ENCODE data around the gene ZNF385B.

Gene ZNF385B

DNA sequence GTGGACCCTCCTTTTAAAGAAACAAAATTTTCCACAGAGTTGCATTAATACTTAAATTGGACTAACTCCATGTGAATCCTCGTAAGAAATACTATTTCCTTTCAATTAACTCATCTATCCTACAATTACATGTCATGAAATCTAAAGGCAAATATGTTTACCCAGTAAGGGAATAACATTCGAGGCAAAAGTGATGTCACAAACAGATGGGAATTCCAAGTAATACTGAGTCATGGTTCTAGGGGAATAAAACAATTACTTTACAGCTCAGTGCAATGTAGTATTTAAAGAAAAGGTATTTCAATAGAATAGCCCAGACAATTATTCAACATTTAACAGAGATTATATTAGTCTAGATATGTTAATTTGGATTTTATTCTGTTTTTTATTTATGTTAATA, 205.8 kb downstream of the ZNF385B start:
- H3K4me3 ChIP-seq (ENCODE audit: low read depth, low read length), result no peak overlapping the region
- TF ChIP-seq, protein P1, sequence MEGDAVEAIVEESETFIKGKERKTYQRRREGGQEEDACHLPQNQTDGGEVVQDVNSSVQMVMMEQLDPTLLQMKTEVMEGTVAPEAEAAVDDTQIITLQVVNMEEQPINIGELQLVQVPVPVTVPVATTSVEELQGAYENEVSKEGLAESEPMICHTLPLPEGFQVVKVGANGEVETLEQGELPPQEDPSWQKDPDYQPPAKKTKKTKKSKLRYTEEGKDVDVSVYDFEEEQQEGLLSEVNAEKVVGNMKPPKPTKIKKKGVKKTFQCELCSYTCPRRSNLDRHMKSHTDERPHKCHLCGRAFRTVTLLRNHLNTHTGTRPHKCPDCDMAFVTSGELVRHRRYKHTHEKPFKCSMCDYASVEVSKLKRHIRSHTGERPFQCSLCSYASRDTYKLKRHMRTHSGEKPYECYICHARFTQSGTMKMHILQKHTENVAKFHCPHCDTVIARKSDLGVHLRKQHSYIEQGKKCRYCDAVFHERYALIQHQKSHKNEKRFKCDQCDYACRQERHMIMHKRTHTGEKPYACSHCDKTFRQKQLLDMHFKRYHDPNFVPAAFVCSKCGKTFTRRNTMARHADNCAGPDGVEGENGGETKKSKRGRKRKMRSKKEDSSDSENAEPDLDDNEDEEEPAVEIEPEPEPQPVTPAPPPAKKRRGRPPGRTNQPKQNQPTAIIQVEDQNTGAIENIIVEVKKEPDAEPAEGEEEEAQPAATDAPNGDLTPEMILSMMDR (IDR thresholded peaks at IDR 0.05; ENCODE audit: low read depth, low read length), result no peak

DNA sequence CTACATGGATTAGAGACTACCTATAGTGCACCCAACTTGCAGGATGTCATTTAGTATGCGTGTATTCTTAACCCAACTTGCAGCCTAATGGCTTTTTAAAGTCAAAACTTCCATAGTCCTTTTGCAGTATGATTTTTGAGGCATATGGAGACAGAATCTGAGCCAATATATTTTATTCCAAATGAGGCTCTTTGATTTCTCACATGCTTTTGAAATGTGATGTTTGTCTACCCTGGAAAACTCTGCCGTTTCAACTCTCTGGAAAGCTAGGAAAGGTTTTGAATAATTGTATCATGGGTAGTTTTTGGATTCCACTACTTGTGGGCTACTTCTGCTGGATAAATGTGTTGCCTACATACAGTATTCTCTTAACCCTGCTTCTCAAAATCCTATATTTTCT, 206.6 kb downstream of the ZNF385B start:
- H3K4me3 ChIP-seq (ENCODE audit: low read depth, low read length), result no peak overlapping the region
- TF ChIP-seq, protein P1 (IDR thresholded peaks at IDR 0.05; ENCODE audit: low read depth, low read length), result no peak

DNA sequence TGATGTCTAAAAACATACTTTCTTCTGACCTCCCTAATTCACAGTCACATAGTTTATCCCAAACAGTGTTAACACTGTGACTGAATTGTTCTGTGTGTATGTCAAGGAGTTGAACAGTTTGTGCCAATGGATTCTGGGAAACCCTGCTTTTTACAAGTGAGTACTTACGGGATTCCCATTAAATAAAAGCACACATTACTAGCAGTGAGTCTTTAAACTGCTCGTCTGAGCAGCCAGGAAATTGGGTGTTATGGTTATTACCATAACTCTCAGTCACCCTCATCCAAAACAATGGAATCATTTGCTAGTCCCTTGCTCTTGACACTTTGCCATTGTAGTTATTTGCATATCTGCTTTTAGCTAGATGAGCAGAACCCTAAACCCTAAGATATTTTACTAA, 209.1 kb downstream of the ZNF385B start:
- H3K4me3 ChIP-seq (ENCODE audit: low read depth, low read length), result no peak overlapping the region
- TF ChIP-seq, protein P1 (IDR thresholded peaks at IDR 0.05; ENCODE audit: low read depth, low read length), result no peak

DNA sequence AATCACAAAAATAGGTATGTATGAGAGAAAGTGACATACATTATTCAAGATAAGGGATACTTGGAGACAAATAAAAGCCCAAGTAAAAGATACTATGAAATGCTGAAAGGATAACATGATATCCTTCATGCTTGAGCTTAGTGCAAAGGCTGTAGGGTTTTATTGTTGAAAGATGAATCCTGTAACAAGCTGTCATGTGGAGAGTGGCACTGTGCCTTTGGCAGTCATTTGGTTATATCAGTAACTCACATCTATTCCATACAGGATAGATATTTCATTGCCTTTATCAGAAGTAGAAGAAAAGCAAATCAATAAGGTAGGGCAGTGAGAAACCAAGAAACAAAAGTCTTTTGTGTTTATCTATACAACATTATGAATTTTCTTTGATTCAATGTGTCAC, 211.0 kb downstream of the ZNF385B start:
- TF ChIP-seq, protein P1 (IDR thresholded peaks at IDR 0.05; ENCODE audit: low read depth, low read length), result no peak

DNA sequence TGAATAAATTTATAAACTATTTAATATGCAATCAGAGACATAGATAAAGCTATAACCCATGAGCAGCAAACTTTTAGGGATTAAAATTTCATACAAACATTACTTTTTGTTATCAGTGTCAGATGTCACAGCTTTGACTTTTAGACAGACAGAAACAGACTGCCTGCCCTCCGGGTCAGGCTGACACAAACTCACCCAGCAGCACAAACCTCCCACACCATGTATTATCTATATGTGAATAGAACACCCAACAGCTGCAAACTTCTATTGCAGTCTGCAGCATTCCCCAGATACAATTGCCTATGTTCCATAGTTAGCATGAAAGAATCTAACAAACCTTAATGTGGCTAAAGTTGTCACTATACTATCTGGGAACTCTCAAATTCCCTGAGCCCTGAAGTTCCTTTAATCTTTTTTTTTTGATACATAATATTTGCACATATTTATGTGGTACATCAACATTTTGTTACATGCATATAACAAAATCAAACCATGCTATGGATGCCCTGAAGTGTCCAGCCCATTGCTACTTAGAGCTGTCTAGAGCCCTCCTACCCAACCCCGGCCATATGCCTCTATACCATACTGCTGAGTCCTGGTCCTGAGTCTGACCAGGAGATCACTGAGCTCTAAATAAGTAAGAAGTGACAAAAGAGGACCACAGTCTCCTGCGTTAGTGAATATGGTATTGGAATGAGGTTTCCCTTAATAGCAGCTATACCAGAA, 214.4 kb downstream of the ZNF385B start:
- H3K4me3 ChIP-seq (ENCODE audit: low read depth, low read length), result no peak overlapping the region
- TF ChIP-seq, protein P1 (IDR thresholded peaks at IDR 0.05; ENCODE audit: low read depth, low read length), result no peak

More for the DNA sequence above, 211.0 kb downstream of the ZNF385B start:
- no peak overlapping the region for H3K4me3 ChIP-seq (ENCODE audit: low read depth, low read length)

DNA sequence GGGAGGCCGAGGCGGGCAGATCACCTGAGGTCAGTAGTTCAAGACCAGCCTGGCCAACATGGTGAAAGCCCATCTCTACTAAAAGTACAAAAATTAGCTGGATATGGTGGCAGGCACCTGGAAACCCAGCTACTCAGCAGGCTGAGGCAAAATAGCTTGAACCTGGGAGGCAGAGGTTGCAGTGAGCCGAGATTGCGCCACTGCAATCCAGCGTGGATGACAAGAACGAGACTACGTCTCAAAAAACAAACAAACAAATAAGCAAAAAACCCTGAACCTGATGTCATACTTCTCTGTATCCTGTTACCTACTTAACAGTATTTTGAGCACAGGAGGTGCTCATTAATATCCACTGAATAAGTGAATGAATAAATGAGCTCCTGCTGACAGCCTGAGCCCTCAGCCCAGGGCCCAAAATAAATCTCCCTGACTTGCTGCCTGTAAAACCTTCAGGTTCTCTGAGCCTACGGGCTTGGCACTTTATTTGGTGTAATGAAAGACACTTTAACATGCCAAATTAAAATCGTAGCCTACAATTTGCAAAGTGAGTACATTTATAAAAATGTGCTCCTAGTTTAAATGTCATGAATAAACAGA, 215.1 kb downstream of the ZNF385B start:
- H3K4me3 ChIP-seq (ENCODE audit: low read depth, low read length), result no peak overlapping the region
- TF ChIP-seq, protein P1 (IDR thresholded peaks at IDR 0.05; ENCODE audit: low read depth, low read length), result no peak

DNA sequence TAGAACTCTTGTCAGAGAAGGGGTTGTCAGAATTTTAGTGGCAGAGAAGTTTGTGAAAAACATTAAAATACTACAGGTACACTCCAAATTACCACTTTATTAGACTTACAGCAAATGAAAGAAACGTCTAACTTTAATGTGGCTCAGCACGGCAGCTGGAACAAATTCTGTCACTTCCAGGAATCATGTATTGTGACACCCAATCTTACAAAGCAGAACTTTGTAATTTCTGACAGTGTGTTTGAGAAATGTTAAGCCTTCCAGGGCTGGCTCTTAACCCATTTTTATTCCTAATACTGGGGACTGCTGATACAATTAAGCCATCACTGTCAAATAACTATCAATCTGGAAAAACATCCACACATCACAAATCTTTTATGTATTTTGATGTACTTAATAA, 216.4 kb downstream of the ZNF385B start:
- TF ChIP-seq, protein P1 (IDR thresholded peaks at IDR 0.05; ENCODE audit: low read depth, low read length), result no peak
- no peak overlapping the region for H3K4me3 ChIP-seq (ENCODE audit: low read depth, low read length)
